Small intestine (tissue), 7 donors: ENCODE measurements around the gene PAQR7. TPM values are rescaled to one million over a fixed set of nuclear protein-coding genes. Genes with fewer than 3 reads are reported as not detected.

Experiments used
- DNase-seq, 2 donors: peaks; one replicate each; pipeline versions ENCODE4 v3.0.0 to v3.0.0-alpha.2; 2013
- FAIRE-seq: peaks from 2 replicates; lab custom pipeline; 2012; peaks lifted over from hg19 to GRCh38; lab: Jason Lieb, UNC
- H3K27ac ChIP-seq, 3 donors: one replicate each; pipeline ENCODE4 v1.5.1; 2013; ENCODE audit warnings: low read length in 2 of 3, mild to moderate bottlenecking in 2 of 3, control low read depth in 1 of 3, inconsistent platforms in 1 of 3, low read depth in 1 of 3, moderate library complexity in 1 of 3
- H3K27me3 ChIP-seq, 3 donors: one replicate each; pipeline ENCODE4 v1.6.1; 2013; ENCODE audit warnings: low read length in 3 of 3, inconsistent platforms in 1 of 3; ENCODE audit not compliant: control insufficient read depth in 3 of 3, insufficient read depth in 3 of 3
- H3K36me3 ChIP-seq, 3 donors: one replicate each; pipeline ENCODE4 v1.6.1; 2013; ENCODE audit warnings: low read length in 3 of 3, inconsistent platforms in 1 of 3, low read depth in 1 of 3, mild to moderate bottlenecking in 1 of 3, moderate library complexity in 1 of 3; ENCODE audit not compliant: control insufficient read depth in 3 of 3, insufficient read depth in 2 of 3
- H3K4me1 ChIP-seq, 3 donors: one replicate each; pipeline ENCODE4 v1.6.1; 2013; ENCODE audit warnings: low read length in 2 of 3, inconsistent platforms in 1 of 3, low read depth in 1 of 3, mild to moderate bottlenecking in 1 of 3, moderate library complexity in 1 of 3; ENCODE audit not compliant: control insufficient read depth in 3 of 3, insufficient read depth in 2 of 3
- H3K4me3 ChIP-seq, 3 donors: one replicate each; pipeline ENCODE4 v1.5.1; 2013; ENCODE audit warnings: low read length in 3 of 3, control low read depth in 1 of 3, inconsistent platforms in 1 of 3, low read depth in 1 of 3, mild to moderate bottlenecking in 1 of 3, moderate library complexity in 1 of 3
- H3K9me3 ChIP-seq, 2 donors: one replicate each; pipeline ENCODE4 v1.6.1; 2013; ENCODE audit warnings: low read depth in 1 of 2, low read length in 1 of 2; ENCODE audit not compliant: control insufficient read depth in 2 of 2, insufficient read depth in 1 of 2
- WGBS, 3 donors: extraction: QIAGEN DNeasy Blood & Tissue Kit; methylation state at CpG; one replicate each; pipeline ENCODE4 v1.1.7; 2013; 5-methylcytosine and 5-hydroxymethylcytosine counted together
- polyA plus RNA-seq, 4 donors: library from polyadenylated mRNA; stranded (reverse) in 3 of 4; unstranded in 1 of 4; fragments of 200-250 nt in 3 of 4; fragments of 120-200 nt in 1 of 4; gene quantifications; one replicate each; pipeline versions ENCODE4 v1.2.1 to v1.2.3, GENCODE V29; 2013
- donor health status: healthy with polysubstance abuse.
- donor health status: control.
- donor health status: control.
- donor health status: Bipolar disorder and iron deficiency.
- donor health status: healthy.

Gene PAQR7
- polyA plus RNA-seq, 4 donors = 10.2 to 53.9 (median 27.2) TPM

- Histone ChIP-seq H3K27ac (peak overlapping the region in 2 of 3 donors; percentile 54 to 79), H3K27me3 (no peaks in the 10 kb centered on the region)
Measured at GRCh38 chr1:25885602-25886001, 10.1 kb upstream of the PAQR7 start.

GRCh38 chr1:25881266-25881665 is 5.8 kb upstream of the PAQR7 start:
- no peaks in the 10 kb centered on the region for H3K9me3 ChIP-seq
- peaks cover 0 to 4% (median 0%) of the 10 kb centered on the region in 3 donors for H3K36me3 ChIP-seq
- 90 to 94% (median 93%) methylated on average over 11 of the region's 11 CpGs for WGBS, 3 donors
- H3K4me3 ChIP-seq = no peak overlapping the region
- no peaks in the 10 kb centered on the region for H3K27me3 ChIP-seq
- DNase-seq (no peak), FAIRE-seq (no peak)
- H3K27ac ChIP-seq = no peak overlapping the region
- peaks cover 0 to 39% (median 13%) of the 10 kb centered on the region in 3 donors for H3K4me1 ChIP-seq

More at GRCh38 chr1:25885602-25886001, 10.1 kb upstream of the PAQR7 start:
- H3K9me3 ChIP-seq = no peaks in the 10 kb centered on the region
- H3K4me1 ChIP-seq = peaks cover 0 to 57% (median 16%) of the 10 kb centered on the region in 3 donors
- H3K4me3 ChIP-seq = no peak overlapping the region
- 17 to 55% (median 19%) methylated on average over 1 of the region's 1 CpG for WGBS, 3 donors
- H3K36me3 ChIP-seq = peaks cover 0 to 8% (median 0%) of the 10 kb centered on the region in 3 donors
- peak; percentile 74 to 88 for DNase-seq
- FAIRE-seq = no peak

DNA sequence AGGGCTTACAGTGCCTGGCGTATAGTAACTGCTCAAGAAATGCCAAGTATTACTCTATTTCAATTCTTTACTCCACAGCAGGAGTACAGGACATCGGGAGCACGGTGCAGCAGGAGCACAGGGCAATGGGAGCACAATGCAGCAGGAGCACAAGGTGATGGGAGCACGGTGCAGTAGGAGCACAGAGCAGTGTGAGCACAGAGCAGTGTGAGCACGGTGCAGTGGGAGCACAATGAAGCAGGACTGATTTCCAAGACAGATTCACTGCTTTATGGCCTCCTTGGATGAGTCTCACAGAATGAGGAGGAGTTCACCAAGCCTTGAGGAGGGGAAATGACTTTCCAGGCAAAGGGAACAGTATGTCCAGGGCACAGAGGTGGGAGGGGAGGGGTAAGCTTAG is 5.0 kb upstream of the PAQR7 start:
- 87 to 92% (median 89%) methylated on average over 5 of the region's 5 CpGs for whole genome bisulfite sequencing, 3 donors
- no peaks in the 10 kb centered on the region for H3K9me3 ChIP-seq
- no peaks in the 10 kb centered on the region for H3K27me3 ChIP-seq
- no peak for FAIRE-seq
- H3K4me1 ChIP-seq = peaks cover 0 to 39% (median 12%) of the 10 kb centered on the region in 3 donors
- H3K27ac ChIP-seq = peak overlapping the region in 1 of 3 donors; percentile 27
- DNase-seq = no peak
- H3K36me3 ChIP-seq = peaks cover 0 to 4% (median 0%) of the 10 kb centered on the region in 3 donors
- H3K4me3 ChIP-seq = no peak overlapping the region

DNA sequence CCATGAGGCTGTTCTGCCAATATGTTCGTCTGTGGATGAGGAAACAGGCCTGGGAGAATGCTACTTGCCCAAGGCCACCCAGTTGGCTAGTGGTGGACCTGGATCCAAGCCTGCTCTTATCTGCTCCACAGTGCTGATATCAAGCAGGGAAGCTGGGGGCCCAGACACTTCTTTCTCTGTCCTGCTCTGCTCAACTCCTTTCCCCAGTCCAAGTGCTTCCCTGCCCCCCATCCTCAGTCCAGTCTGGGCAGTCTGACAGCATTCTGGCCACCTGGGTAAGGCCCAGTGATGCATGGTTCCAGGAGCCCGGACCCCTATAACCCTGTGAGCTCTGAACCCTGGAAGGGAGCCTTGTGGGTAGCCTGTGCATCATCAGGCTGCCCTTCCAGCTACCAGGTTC is 4.2 kb upstream of the PAQR7 start:
- peak in 1 of 2 donors; percentile 70 for DNase-seq
- no peaks in the 10 kb centered on the region for H3K27me3 ChIP-seq
- H3K36me3 ChIP-seq = no peaks in the 10 kb centered on the region
- H3K9me3 ChIP-seq = no peaks in the 10 kb centered on the region
- 27 to 65% (median 30%) methylated on average over 2 of the region's 2 CpGs for WGBS, 3 donors
- peaks cover 3 to 33% (median 8%) of the 10 kb centered on the region in 3 donors for H3K4me1 ChIP-seq
- peak overlapping the region in 2 of 3 donors; percentile 6 to 27 for H3K27ac ChIP-seq
- FAIRE-seq = no peak
- no peak overlapping the region for H3K4me3 ChIP-seq

GRCh38 chr1:25878690-25879089 is 3.2 kb upstream of the PAQR7 start:
- H3K4me3 ChIP-seq = no peak overlapping the region
- no peaks in the 10 kb centered on the region for H3K27me3 ChIP-seq
- DNase-seq (no peak), FAIRE-seq (no peak)
- peaks cover 5 to 39% (median 8%) of the 10 kb centered on the region in 3 donors for H3K4me1 ChIP-seq
- 51 to 84% (median 63%) methylated on average over 5 of the region's 5 CpGs for WGBS, 3 donors
- no peaks in the 10 kb centered on the region for H3K9me3 ChIP-seq
- H3K27ac ChIP-seq = no peak overlapping the region
- H3K36me3 ChIP-seq = no peaks in the 10 kb centered on the region

DNA sequence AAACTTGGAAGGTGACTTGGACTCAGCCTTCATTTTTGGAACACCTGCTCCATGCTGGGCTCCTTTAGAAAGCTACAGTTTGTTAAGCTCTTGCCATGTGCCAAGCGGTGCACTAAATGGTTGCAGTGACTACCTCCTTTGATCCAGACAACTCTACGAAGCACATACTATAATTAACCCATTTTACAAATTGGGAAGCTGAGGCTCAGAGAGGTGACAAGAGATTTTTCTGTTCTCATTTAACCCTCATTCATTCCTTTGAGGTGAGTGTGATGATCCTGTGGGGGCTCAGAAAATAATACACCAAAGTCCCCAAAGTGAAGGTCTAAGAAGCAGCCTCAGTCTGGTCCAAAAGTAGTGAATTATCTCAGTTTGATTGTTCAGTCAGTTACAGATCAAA is 1.6 kb upstream of the PAQR7 start:
- Histone ChIP-seq H3K9me3 (no peaks in the 10 kb centered on the region), H3K4me1 (peaks cover 8 to 49% (median 10%) of the 10 kb centered on the region in 3 donors), H3K27ac (no peak overlapping the region), H3K36me3 (peaks cover 0 to 2% (median 0%) of the 10 kb centered on the region in 3 donors), H3K4me3 (no peak overlapping the region), H3K27me3 (no peaks in the 10 kb centered on the region)
- DNase-seq = no peak
- WGBS, 3 donors = 81 to 94% (median 84%) methylated on average over 2 of the region's 2 CpGs
- FAIRE-seq = no peak

DNA sequence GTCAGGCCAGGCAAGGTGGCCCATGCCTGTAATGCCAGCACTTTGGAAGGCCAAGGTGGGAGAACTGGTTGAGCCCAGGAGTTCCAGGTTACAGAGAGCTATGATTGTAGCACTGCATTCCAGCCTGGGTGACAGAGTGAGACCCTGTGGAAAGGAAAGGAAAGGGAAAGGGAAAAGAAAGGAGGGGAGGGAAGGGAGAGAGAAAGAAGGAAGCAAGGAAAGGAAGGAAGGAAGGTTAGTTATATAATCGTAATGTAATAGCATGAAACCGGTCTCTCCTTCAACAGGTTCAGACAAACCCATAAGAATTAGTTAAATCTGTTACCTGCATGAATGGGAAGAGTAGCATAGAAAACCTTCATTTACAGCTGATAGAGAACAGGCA is 1.2 kb upstream of the PAQR7 start:
- H3K27me3 ChIP-seq = no peaks in the 10 kb centered on the region
- H3K36me3 ChIP-seq = peaks cover 0 to 6% (median 0%) of the 10 kb centered on the region in 3 donors
- peaks cover 8 to 54% (median 10%) of the 10 kb centered on the region in 3 donors for H3K4me1 ChIP-seq
- 76 to 88% (median 87%) methylated on average over 2 of the region's 2 CpGs for WGBS, 3 donors
- no peak overlapping the region for H3K27ac ChIP-seq
- DNase-seq (no peak), FAIRE-seq (no peak)
- no peaks in the 10 kb centered on the region for H3K9me3 ChIP-seq
- H3K4me3 ChIP-seq = no peak overlapping the region

DNA sequence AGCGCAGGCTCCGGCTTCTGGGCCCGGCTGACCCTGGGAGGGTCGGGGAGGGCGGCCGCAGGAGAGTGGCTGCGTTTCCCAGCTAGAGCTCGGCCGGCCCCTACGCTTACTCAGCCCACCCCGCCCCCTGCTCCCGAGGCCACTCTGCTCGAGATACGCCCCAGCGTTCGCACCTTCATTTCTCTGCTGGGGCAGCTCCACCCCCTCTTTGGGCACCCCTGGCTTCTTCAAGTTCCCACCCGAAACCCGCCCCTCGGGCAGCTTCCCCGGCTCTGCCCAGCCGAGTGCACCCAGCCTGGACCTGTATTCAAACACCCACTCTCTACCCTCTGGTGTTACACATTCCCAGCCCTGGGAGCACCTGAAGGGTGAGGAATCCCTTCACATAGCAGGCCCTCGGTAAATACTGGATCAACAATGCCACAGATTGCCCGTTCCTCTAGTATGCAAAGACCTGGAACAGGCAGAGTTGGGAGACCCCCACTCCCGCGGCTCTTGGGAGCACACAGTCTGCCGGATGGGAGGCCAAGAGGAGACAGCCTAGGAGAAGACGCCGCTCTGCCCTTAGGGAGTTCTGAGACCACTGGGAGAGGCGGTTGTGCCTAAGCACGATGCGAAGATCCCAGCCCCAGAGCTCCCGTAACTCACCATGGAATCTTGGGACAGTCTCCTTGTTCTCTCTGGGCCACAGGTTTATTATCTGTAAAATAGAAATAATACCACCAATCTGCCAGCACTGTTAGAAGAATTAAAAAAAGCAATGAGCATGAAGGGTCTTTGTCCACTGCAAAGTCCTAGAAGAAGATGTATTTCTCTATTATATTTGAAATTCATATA is 566 bp upstream of the PAQR7 start:
- peaks cover 0 to 13% (median 0%) of the 10 kb centered on the region in 3 donors for H3K36me3 ChIP-seq
- H3K9me3 ChIP-seq = no peaks in the 10 kb centered on the region
- peak overlapping the region; percentile 65 to 89 (median 72) for H3K27ac ChIP-seq
- DNase-seq (peak in 1 of 2 donors; percentile 46), FAIRE-seq (no peak)
- peaks cover 11 to 60% (median 14%) of the 10 kb centered on the region in 3 donors for H3K4me1 ChIP-seq
- H3K4me3 ChIP-seq = peak overlapping the region; percentile 32 to 73 (median 72)
- H3K27me3 ChIP-seq = no peaks in the 10 kb centered on the region
- 28 to 35% (median 34%) methylated on average over 25 to 32 of the region's 32 CpGs for WGBS, 3 donors
